PC-3 (cell line): ENCODE data around the gene JDP2. TPM values are rescaled to one million over a fixed set of nuclear protein-coding genes. Genes with fewer than 3 reads are reported as not detected.

ENCODE experiments used
- ATAC-seq: fragments of 200-7000 bp; cut with Tn5 transposase; 2 replicates; pipeline ENCODE4 v1.9.1; 2020; ENCODE audit warnings: mild to moderate bottlenecking, moderate library complexity
- BruUV-seq: library from RNA; stranded (reverse); fragments of 400-500 nt; replicated peaks from 2 replicates; lab custom pipeline; 2021; lab: Mats Ljungman, UMichigan
- CTCF ChIA-PET: fragments of 300-600 bp; sonication (Branson Sonifier 250); formaldehyde crosslinking; loops from one replicate; lab custom pipeline; 2022; ENCODE audit warnings: antibody characterized with exemption; lab: Charles Lee
- POLR2A ChIA-PET: fragments of 300-600 bp; sonication (Branson Sonifier 250); formaldehyde crosslinking; loops from one replicate; lab custom pipeline; 2022; ENCODE audit warnings: antibody characterized with exemption; ENCODE audit not compliant: unreplicated experiment; lab: Charles Lee
- DNase-seq: peaks from one replicate; pipeline ENCODE4 v3.0.0-alpha.2; 2015
- H2AFZ ChIP-seq: fragments of 300-600 bp; sonication (generic); 2 replicates; pipeline ENCODE4 v1.6.0; 2016; ENCODE audit warnings: antibody characterized with exemption, low read length
- H3F3A ChIP-seq: fragments of 300-600 bp; sonication (generic); one replicate; pipeline ENCODE4 v1.6.0; 2017; ENCODE audit warnings: antibody characterized with exemption, low read length, control low read depth, mild to moderate bottlenecking; ENCODE audit not compliant: unreplicated experiment
- H3K27ac ChIP-seq: fragments of 300-600 bp; sonication (generic); 2 replicates; pipeline ENCODE4 v1.5.1; 2016; ENCODE audit warnings: mild to moderate bottlenecking, low read length
- H3K27me3 ChIP-seq: fragments of 300-600 bp; sonication (generic); 2 replicates; pipeline ENCODE4 v1.6.1; 2016; ENCODE audit warnings: low read length, mixed read lengths
- H3K36me3 ChIP-seq: fragments of 300-600 bp; sonication (generic); 2 replicates; pipeline ENCODE4 v1.6.1; 2016; ENCODE audit warnings: low read depth, mixed run types, low read length, mixed read lengths
- H3K4me1 ChIP-seq: fragments of 300-600 bp; sonication (generic); 2 replicates; pipeline ENCODE4 v1.5.1; 2016; ENCODE audit warnings: low read length; ENCODE audit not compliant: insufficient read depth
- H3K4me2 ChIP-seq: fragments of 300-600 bp; sonication (generic); 2 replicates; pipeline ENCODE4 v1.6.0; 2016; ENCODE audit warnings: low read length
- H3K4me3 ChIP-seq: fragments of 300-600 bp; sonication (generic); 2 replicates; pipeline ENCODE4 v1.5.1; 2016; ENCODE audit warnings: mild to moderate bottlenecking, low read length, mixed read lengths
- H3K79me2 ChIP-seq: fragments of 300-600 bp; sonication (generic); 2 replicates; pipeline ENCODE4 v1.6.1; 2017; ENCODE audit warnings: low read length, mixed read lengths
- H3K9ac ChIP-seq: fragments of 300-600 bp; sonication (generic); 2 replicates; pipeline ENCODE4 v1.6.0; 2016; ENCODE audit warnings: mild to moderate bottlenecking, low read length
- H3K9me2 ChIP-seq: fragments of 300-600 bp; sonication (generic); replicated peaks from 2 replicates; pipeline ENCODE4 v1.6.1; 2016; ENCODE audit warnings: mixed run types, low read length, mixed read lengths
- H3K9me3 ChIP-seq: fragments of 300-600 bp; sonication (generic); 2 replicates; pipeline ENCODE4 v1.6.1; 2016; ENCODE audit warnings: low read length, mixed read lengths
- H4K20me1 ChIP-seq: fragments of 300-600 bp; sonication (generic); 2 replicates; pipeline ENCODE4 v1.6.1; 2016; ENCODE audit warnings: low read length, mixed read lengths
- CTCF ChIP-seq: fragments of 300-600 bp; sonication (generic); conservative IDR thresholded peaks from 2 replicates; pipeline ENCODE4 v1.5.1; 2017; ENCODE audit warnings: antibody characterized with exemption, low read depth, mild to moderate bottlenecking, low read length
- EZH2 ChIP-seq: fragments of 300-600 bp; sonication (generic); IDR thresholded peaks from one replicate; pipeline ENCODE4 v1.6.1; 2017; ENCODE audit warnings: antibody characterized with exemption, mild to moderate bottlenecking, low read length; ENCODE audit not compliant: unreplicated experiment
- EZH2phosphoT487 ChIP-seq: fragments of 300-600 bp; sonication (generic); IDR thresholded peaks from 2 replicates; pipeline ENCODE4 v1.6.1; 2018; ENCODE audit warnings: mild to moderate bottlenecking, antibody characterized with exemption, low read length, borderline replicate concordance
- intact Hi-C: fragments of 100-400 bp; cut with micrococcal nuclease; formaldehyde crosslinking; loops from 2 replicates; pipeline ENCODE4 v1.9.0; 2023
- total RNA-seq: library from RNA; depleted of rRNA; stranded (reverse); fragments of >200 nt; gene quantifications from 2 replicates; pipeline ENCODE4 v1.2.3, GENCODE V29; 2014

The JDP2 gene
- total RNA-seq, 1 experiment from 2014 or later = 5.8 TPM

- POLR2A ChIA-PET = no interaction called here
- Histone ChIP-seq H3K36me3 (no peaks in the 10 kb centered on the region), H3K4me3 (no peak overlapping the region), H3K4me1 (peaks cover 10% of the 10 kb centered on the region; the same call in 1 of the 2 replicates), H3K9me2 (no peaks in the 10 kb centered on the region), H3K9ac (no peak overlapping the region), H3K27ac (no peak overlapping the region), H3K27me3 (peaks cover 15% of the 10 kb centered on the region; the same call in 1 of the 2 replicates), H3K4me2 (no peak overlapping the region), H3F3A (no peaks in the 10 kb centered on the region), H3K9me3 (no peaks in the 10 kb centered on the region), H2AFZ (no peak overlapping the region), H3K79me2 (no peaks in the 10 kb centered on the region), H4K20me1 (no peaks in the 10 kb centered on the region)
- ATAC-seq (no peak), DNase-seq (no peak)
- CTCF ChIA-PET = no interaction called here
- BruUV-seq = no TSS peak
- no peak for TF ChIP-seq CTCF
- no peak for TF ChIP-seq EZH2
- no peak for TF ChIP-seq EZH2phosphoT487
- intact Hi-C loops = no loop called here
Measured at GRCh38 chr14:75391953-75392352, 35.9 kb upstream of the JDP2 start.

- H3K4me3 ChIP-seq = no peak overlapping the region
- POLR2A ChIA-PET = no interaction called here
- H3K36me3 ChIP-seq = no peaks in the 10 kb centered on the region
- no peak overlapping the region for H3K27ac ChIP-seq
- DNase-seq (no peak), ATAC-seq (no peak)
- intact Hi-C loops = no loop called here
- no peak for TF ChIP-seq CTCF
- no peak for TF ChIP-seq EZH2phosphoT487
- no peak for TF ChIP-seq EZH2
- peaks cover 15% of the 10 kb centered on the region; the same call in 1 of the 2 replicates for H3K27me3 ChIP-seq
- CTCF ChIA-PET = no interaction called here
- no peaks in the 10 kb centered on the region for H4K20me1 ChIP-seq
- H3K9me3 ChIP-seq = no peaks in the 10 kb centered on the region
- no peaks in the 10 kb centered on the region for H3F3A ChIP-seq
- H3K9me2 ChIP-seq = no peaks in the 10 kb centered on the region
- no peak overlapping the region for H2AFZ ChIP-seq
- H3K4me1 ChIP-seq = peaks cover 10% of the 10 kb centered on the region; the same call in 1 of the 2 replicates
- H3K4me2 ChIP-seq = no peak overlapping the region
- no peak overlapping the region for H3K9ac ChIP-seq
- H3K79me2 ChIP-seq = no peaks in the 10 kb centered on the region
- no TSS peak for BruUV-seq
Measured at GRCh38 chr14:75392686-75393641, 34.9 kb upstream of the JDP2 start.

GRCh38 chr14:75393794-75394193 lies 34.0 kb upstream of the JDP2 start:
- POLR2A ChIA-PET = no interaction called here
- CTCF ChIA-PET = no interaction called here
- intact Hi-C loops = no loop called here

More at GRCh38 chr14:75393794-75394193, 34.0 kb upstream of the JDP2 start:
- H3K79me2 ChIP-seq = no peaks in the 10 kb centered on the region
- H3F3A ChIP-seq = no peaks in the 10 kb centered on the region
- H3K9me3 ChIP-seq = no peaks in the 10 kb centered on the region
- no peaks in the 10 kb centered on the region for H4K20me1 ChIP-seq
- ATAC-seq = no peak
- peaks cover 15% of the 10 kb centered on the region; the same call in 1 of the 2 replicates for H3K27me3 ChIP-seq
- H3K4me3 ChIP-seq = no peak overlapping the region
- TF ChIP-seq CTCF (no peak), EZH2 (no peak), EZH2phosphoT487 (no peak)
- peaks cover 10% of the 10 kb centered on the region; the same call in 1 of the 2 replicates for H3K4me1 ChIP-seq
- no peaks in the 10 kb centered on the region for H3K9me2 ChIP-seq
- no peak overlapping the region for H3K4me2 ChIP-seq
- no peak overlapping the region for H2AFZ ChIP-seq
- no peak overlapping the region for H3K27ac ChIP-seq
- no peak for DNase-seq
- no TSS peak for BruUV-seq
- H3K9ac ChIP-seq = no peak overlapping the region
- H3K36me3 ChIP-seq = no peaks in the 10 kb centered on the region
